ENCODE data around the gene HDAC4. TPM values are rescaled to one million over a fixed set of nuclear protein-coding genes. Genes with fewer than 3 reads are reported as not detected.

Gene HDAC4
- total RNA-seq, 1 experiment from 2014 or later, result 44.4 TPM

DNA sequence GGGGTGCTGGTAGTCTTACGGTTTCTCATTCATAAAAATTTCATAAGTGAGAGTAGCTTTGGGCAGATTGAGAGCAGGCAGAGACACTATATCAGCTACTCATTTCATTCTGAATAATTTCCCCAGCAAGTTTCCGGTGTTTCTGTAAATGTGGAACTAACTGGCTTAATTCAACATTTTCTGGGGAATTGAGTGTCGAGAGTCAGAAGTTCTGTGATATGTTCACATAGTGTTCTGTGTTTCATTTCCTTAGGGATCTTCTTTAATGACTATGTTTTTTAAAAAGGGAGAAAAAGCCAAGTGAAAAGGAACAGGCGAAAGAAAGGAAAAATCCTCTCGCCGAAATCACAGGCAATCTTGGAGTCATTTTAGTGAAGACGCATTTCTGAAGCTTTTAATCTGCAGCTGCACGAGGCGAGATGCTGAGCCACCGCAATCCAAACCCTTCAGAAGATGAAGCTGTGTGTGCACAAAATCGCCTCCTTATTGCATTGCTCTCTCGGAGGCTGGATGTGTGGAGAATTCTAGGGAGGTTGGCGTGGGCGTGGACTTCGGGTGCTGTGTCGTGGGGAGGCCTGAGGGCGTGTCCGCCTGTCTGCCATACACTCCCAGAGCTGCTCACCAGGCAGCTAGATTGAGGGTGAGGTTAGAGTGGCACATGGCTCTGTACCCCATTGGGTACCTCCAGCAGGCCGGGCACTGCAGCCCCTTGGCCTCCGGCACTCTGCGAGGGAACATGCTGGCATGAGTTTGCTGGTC is 38.4 kb upstream of the HDAC4 start (continued):
- TF ChIP-seq HMGA2 (CRISPR knock-in tag; IDR thresholded peaks at IDR 0.05), result no peak
- TF ChIP-seq NFYB (CRISPR knock-in tag; conservative IDR thresholded peaks at IDR 0.05; ENCODE audit: low read depth), result no peak
- TF ChIP-seq, protein P1, sequence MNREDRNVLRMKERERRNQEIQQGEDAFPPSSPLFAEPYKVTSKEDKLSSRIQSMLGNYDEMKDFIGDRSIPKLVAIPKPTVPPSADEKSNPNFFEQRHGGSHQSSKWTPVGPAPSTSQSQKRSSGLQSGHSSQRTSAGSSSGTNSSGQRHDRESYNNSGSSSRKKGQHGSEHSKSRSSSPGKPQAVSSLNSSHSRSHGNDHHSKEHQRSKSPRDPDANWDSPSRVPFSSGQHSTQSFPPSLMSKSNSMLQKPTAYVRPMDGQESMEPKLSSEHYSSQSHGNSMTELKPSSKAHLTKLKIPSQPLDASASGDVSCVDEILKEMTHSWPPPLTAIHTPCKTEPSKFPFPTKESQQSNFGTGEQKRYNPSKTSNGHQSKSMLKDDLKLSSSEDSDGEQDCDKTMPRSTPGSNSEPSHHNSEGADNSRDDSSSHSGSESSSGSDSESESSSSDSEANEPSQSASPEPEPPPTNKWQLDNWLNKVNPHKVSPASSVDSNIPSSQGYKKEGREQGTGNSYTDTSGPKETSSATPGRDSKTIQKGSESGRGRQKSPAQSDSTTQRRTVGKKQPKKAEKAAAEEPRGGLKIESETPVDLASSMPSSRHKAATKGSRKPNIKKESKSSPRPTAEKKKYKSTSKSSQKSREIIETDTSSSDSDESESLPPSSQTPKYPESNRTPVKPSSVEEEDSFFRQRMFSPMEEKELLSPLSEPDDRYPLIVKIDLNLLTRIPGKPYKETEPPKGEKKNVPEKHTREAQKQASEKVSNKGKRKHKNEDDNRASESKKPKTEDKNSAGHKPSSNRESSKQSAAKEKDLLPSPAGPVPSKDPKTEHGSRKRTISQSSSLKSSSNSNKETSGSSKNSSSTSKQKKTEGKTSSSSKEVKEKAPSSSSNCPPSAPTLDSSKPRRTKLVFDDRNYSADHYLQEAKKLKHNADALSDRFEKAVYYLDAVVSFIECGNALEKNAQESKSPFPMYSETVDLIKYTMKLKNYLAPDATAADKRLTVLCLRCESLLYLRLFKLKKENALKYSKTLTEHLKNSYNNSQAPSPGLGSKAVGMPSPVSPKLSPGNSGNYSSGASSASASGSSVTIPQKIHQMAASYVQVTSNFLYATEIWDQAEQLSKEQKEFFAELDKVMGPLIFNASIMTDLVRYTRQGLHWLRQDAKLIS (CRISPR knock-in tag; IDR thresholded peaks at IDR 0.05; ENCODE audit: borderline replicate concordance), result no peak
- TF ChIP-seq, protein P2, sequence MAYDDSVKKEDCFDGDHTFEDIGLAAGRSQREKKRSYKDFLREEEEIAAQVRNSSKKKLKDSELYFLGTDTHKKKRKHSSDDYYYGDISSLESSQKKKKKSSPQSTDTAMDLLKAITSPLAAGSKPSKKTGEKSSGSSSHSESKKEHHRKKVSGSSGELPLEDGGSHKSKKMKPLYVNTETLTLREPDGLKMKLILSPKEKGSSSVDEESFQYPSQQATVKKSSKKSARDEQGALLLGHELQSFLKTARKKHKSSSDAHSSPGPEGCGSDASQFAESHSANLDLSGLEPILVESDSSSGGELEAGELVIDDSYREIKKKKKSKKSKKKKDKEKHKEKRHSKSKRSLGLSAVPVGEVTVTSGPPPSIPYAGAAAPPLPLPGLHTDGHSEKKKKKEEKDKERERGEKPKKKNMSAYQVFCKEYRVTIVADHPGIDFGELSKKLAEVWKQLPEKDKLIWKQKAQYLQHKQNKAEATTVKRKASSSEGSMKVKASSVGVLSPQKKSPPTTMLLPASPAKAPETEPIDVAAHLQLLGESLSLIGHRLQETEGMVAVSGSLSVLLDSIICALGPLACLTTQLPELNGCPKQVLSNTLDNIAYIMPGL (CRISPR knock-in tag; IDR thresholded peaks at IDR 0.05), result no peak
- TF ChIP-seq, protein P3, sequence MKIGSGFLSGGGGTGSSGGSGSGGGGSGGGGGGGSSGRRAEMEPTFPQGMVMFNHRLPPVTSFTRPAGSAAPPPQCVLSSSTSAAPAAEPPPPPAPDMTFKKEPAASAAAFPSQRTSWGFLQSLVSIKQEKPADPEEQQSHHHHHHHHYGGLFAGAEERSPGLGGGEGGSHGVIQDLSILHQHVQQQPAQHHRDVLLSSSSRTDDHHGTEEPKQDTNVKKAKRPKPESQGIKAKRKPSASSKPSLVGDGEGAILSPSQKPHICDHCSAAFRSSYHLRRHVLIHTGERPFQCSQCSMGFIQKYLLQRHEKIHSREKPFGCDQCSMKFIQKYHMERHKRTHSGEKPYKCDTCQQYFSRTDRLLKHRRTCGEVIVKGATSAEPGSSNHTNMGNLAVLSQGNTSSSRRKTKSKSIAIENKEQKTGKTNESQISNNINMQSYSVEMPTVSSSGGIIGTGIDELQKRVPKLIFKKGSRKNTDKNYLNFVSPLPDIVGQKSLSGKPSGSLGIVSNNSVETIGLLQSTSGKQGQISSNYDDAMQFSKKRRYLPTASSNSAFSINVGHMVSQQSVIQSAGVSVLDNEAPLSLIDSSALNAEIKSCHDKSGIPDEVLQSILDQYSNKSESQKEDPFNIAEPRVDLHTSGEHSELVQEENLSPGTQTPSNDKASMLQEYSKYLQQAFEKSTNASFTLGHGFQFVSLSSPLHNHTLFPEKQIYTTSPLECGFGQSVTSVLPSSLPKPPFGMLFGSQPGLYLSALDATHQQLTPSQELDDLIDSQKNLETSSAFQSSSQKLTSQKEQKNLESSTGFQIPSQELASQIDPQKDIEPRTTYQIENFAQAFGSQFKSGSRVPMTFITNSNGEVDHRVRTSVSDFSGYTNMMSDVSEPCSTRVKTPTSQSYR (CRISPR knock-in tag; IDR thresholded peaks at IDR 0.05), result no peak

DNA sequence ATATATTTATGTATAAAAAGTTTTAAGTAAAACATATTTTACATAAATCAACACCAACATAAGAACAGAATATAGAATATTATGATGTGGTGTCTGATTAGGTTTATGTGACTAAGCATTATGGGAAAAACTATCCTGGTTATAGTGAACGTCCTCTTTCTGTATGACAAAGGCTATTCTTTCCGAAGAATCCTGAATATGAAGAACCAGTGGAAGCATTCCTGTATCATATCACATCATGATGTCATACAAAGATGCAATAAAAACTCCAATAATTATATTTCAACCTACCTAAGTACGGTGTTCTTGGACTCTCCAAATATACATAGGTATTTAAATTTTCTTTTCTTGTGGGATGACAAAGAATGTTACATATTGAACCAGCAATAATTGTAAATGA is 37.5 kb upstream of the HDAC4 start:
- H3K4me3 Mint-ChIP-seq, result no peak overlapping the region
- H3K4me1 Mint-ChIP-seq, result peaks cover 19% of the 10 kb centered on the region
- peaks cover 30% of the 10 kb centered on the region for H3K27me3 Mint-ChIP-seq (ENCODE audit: low read depth)
- H3K9me3 Mint-ChIP-seq, result peaks cover 21% of the 10 kb centered on the region
- POLR2A ChIA-PET, result no interaction called here
- no peak for ATAC-seq
- TF ChIP-seq, protein P4, sequence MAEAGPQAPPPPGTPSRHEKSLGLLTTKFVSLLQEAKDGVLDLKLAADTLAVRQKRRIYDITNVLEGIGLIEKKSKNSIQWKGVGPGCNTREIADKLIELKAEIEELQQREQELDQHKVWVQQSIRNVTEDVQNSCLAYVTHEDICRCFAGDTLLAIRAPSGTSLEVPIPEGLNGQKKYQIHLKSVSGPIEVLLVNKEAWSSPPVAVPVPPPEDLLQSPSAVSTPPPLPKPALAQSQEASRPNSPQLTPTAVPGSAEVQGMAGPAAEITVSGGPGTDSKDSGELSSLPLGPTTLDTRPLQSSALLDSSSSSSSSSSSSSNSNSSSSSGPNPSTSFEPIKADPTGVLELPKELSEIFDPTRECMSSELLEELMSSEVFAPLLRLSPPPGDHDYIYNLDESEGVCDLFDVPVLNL (CRISPR knock-in tag; IDR thresholded peaks at IDR 0.05; ENCODE audit: borderline replicate concordance, low read depth), result no peak
- TF ChIP-seq RELA (CRISPR knock-in tag; IDR thresholded peaks at IDR 0.05; ENCODE audit: borderline replicate concordance), result no peak
- TF ChIP-seq, protein P5, sequence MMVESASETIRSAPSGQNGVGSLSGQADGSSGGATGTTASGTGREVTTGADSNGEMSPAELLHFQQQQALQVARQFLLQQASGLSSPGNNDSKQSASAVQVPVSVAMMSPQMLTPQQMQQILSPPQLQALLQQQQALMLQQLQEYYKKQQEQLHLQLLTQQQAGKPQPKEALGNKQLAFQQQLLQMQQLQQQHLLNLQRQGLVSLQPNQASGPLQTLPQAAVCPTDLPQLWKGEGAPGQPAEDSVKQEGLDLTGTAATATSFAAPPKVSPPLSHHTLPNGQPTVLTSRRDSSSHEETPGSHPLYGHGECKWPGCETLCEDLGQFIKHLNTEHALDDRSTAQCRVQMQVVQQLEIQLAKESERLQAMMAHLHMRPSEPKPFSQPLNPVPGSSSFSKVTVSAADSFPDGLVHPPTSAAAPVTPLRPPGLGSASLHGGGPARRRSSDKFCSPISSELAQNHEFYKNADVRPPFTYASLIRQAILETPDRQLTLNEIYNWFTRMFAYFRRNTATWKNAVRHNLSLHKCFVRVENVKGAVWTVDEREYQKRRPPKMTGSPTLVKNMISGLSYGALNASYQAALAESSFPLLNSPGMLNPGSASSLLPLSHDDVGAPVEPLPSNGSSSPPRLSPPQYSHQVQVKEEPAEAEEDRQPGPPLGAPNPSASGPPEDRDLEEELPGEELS (CRISPR knock-in tag; IDR thresholded peaks at IDR 0.05), result no peak
- CTCF ChIA-PET, result no interaction called here
- H3K27ac Mint-ChIP-seq, result no peak overlapping the region
- no peak for DNase-seq (ENCODE audit: low spot score)
- 0 out of 2 replicates have a peak, but pooled peaks cover 3% of the 10 kb centered on the region for H3K36me3 Mint-ChIP-seq

DNA sequence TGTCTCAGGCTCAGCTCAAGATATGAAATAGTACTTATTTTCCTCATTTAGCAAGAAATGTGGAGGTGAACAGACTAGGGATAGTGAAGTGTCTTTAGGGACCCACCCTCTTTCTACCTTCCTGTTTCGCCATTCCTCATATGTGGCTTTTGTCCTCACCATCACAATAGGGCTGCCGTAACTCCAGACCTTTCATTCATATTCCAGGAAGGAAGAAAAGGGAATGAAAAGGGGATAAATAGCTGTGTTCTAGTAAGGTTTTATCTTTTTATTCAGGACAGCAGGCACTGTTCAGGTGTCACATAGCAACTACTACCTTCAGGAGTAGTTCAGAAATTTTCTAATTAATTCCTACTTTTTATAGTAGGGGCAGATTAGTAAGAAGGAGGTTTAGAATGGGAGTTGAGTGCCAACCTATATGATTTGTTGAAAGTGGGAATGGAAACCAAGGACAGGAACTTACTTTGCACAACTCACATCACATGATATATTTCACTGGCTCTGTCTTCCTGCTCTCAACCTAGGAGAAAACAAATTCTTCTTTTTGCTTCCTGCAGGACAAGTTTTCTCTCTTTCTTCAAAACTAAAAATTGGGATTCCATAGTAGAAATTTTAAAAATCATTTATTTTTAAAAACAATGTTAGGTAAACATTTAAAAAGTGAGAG is 36.0 kb upstream of the HDAC4 start:
- TF ChIP-seq GTF2I (CRISPR knock-in tag; conservative IDR thresholded peaks at IDR 0.05) (0 out of 2 replicates have a peak, but pooled peaks have one; percentile 51), SP1 (CRISPR knock-in tag; conservative IDR thresholded peaks at IDR 0.05) (no peak), ZNF317 (CRISPR knock-in tag; IDR thresholded peaks at IDR 0.05; ENCODE audit: borderline replicate concordance, low read depth) (no peak), IRF2 (CRISPR knock-in tag; IDR thresholded peaks at IDR 0.05; ENCODE audit: borderline replicate concordance, low read depth) (no peak), CREB1 (CRISPR knock-in tag; IDR thresholded peaks at IDR 0.05) (no peak), ATF1 (CRISPR knock-in tag; IDR thresholded peaks at IDR 0.05) (no peak)
- H3K36me3 Mint-ChIP-seq, result 0 out of 2 replicates have a peak, but pooled peaks cover 3% of the 10 kb centered on the region
- no peak overlapping the region for H3K27ac Mint-ChIP-seq
- ChIA-PET CTCF (no interaction called here), POLR2A (no interaction called here)
- no peak overlapping the region for H3K4me3 Mint-ChIP-seq
- peaks cover 22% of the 10 kb centered on the region for H3K27me3 Mint-ChIP-seq (ENCODE audit: low read depth)
- ATAC-seq (no peak), DNase-seq (ENCODE audit: low spot score) (no peak)
- H3K9me3 Mint-ChIP-seq, result peaks cover 18% of the 10 kb centered on the region
- peaks cover 19% of the 10 kb centered on the region for H3K4me1 Mint-ChIP-seq

Measured in WTC11 (cell line).